Measurements from ENCODE around the gene FAXDC2.

Gene FAXDC2, protein sequence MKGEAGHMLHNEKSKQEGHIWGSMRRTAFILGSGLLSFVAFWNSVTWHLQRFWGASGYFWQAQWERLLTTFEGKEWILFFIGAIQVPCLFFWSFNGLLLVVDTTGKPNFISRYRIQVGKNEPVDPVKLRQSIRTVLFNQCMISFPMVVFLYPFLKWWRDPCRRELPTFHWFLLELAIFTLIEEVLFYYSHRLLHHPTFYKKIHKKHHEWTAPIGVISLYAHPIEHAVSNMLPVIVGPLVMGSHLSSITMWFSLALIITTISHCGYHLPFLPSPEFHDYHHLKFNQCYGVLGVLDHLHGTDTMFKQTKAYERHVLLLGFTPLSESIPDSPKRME

DNA sequence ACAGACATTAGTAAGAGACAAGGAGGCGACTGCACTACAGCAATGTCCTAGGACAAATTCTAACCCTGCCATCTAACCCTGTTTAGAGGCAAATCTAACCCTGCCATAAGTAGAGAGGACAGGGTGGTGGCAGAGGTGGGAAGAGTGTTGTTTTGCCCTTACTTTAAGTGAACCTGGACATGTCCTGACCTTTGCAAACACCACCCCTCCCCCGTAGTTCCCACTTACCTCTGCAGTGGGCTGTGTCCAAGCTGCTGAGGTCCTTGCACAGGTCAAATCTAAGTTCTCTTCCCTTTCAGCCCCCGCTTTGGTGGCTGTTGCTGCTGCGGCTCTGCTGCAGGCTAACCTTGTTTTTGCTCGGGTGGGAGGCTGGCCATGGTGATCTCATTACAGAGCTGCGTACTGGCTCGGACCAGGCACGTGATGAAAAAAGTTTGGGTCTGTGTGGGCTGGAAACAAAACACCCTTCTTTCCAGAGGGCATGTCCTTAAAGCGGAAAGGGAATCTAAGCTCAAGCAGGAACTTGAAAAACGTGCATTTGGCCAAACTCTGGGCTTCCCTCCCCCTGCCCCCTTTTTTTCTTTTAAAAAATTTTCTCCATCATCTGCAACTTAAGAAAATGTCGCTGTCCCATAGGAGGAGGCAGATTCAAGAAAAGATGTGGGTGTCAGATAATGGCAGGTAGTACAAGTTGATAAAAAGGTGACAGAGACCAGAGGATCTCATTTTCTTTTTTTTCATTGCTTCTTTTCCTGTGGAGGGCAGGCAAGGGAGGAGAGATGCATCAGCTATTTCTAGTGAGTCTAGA lies at the start of gene FAXDC2:
Gene FAXDC2 (minus strand): TSS at position 349 of the 808 bp plus-strand sequence. CDS start 12,425 bp downstream, outside the sequence.
- H3K4me1 Mint-ChIP-seq (ENCODE audit: low read depth): peaks cover 13% of the 10 kb centered on the region
- no peaks in the 10 kb centered on the region for H3K9me3 Mint-ChIP-seq
- H3K36me3 Mint-ChIP-seq (ENCODE audit: low read depth): peaks cover 3% of the 10 kb centered on the region
- no peak for DNase-seq
- peak within 1 kb of the TSS; percentile 33 for H3K27ac Mint-ChIP-seq
- H3K4me3 Mint-ChIP-seq: no peak within 1 kb of the TSS
- no peaks in the 10 kb centered on the region for H3K27me3 Mint-ChIP-seq

DNA sequence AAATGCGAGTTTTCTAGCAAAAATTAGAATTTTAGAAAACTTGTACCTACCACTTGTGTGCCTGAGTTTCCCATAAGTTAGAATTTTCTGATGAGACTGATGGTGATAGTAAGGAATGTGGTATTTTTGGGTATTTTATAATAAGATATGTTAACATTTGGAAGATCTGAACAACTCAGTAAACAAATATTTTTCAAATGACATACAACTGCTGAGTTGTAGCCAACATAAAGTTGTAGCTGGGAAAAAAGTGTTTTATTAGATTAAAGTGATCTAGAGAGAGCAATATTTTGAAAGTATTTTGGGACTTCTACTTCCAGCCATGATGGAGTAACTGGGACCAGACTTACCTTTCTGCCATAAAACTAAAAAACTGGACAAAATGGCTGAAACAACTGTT lies 49.7 kb upstream of the FAXDC2 start:
- H3K36me3 Mint-ChIP-seq (ENCODE audit: low read depth): peaks cover 98% of the 10 kb centered on the region
- no peak overlapping the region for H3K4me3 Mint-ChIP-seq
- no peak for DNase-seq
- no peaks in the 10 kb centered on the region for H3K27me3 Mint-ChIP-seq
- H3K4me1 Mint-ChIP-seq (ENCODE audit: low read depth): no peaks in the 10 kb centered on the region
- peak overlapping the region; percentile 47 for H3K27ac Mint-ChIP-seq
- H3K9me3 Mint-ChIP-seq: no peaks in the 10 kb centered on the region

DNA sequence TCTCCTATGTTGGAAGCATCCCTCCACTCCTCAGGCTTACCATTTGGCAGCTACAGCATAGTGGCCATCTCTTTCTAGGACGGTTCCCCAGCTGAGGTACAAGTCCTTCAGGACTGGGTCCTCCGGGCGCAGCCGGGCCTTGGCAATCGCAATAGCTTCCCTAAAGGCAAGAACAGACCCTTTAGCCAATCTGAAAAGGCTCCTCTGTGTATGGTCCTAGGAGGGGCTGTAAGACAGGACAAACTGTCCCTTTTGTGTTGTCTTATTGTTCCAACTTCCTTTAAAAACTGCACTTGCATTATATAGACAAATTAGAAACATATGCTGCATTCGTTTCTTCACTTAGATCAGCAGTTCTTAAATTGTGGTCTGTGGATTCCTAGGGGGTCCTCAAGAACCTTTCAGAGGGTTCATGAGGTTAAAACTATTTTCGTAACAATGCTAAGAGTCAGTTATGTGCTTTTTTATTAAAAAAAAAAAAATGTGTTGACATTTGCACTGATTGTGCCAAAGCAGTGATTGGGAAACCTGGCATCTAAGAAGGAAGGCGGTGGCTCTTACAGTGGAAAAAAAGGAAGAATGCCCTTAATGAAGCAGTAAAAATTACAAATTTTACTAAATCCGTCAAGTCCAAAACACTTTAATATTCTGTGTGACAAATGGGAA lies 48.9 kb upstream of the FAXDC2 start:
- no peaks in the 10 kb centered on the region for H3K27me3 Mint-ChIP-seq
- H3K4me1 Mint-ChIP-seq (ENCODE audit: low read depth): no peaks in the 10 kb centered on the region
- no peak for DNase-seq
- H3K9me3 Mint-ChIP-seq: no peaks in the 10 kb centered on the region
- no peak overlapping the region for H3K4me3 Mint-ChIP-seq
- H3K36me3 Mint-ChIP-seq (ENCODE audit: low read depth): peaks cover 95% of the 10 kb centered on the region
- no peak overlapping the region for H3K27ac Mint-ChIP-seq

DNA sequence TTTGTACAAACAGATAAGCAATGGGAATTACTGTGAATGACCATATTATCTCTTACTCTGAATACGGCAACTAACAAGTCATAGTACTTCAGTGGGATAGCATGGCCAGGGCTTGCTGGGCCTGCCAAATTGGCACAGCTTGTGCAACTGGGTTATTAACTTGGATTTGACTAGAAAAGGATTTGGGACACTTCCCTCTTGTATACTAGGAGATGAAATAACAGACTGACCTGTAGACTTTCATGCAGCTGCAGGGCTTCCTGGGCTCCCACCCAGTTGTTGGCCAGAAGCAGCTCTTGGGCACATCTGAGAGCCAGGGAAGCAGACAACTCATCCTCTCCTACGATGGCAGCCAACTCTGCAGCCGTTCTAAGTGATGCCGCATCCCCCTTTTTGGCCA lies 47.8 kb upstream of the FAXDC2 start:
- Mint-ChIP-seq H3K4me1 (ENCODE audit: low read depth) (no peaks in the 10 kb centered on the region), H3K27me3 (no peaks in the 10 kb centered on the region), H3K9me3 (no peaks in the 10 kb centered on the region), H3K4me3 (no peak overlapping the region), H3K27ac (no peak overlapping the region), H3K36me3 (ENCODE audit: low read depth) (peaks cover 97% of the 10 kb centered on the region)
- no peak for DNase-seq

DNA sequence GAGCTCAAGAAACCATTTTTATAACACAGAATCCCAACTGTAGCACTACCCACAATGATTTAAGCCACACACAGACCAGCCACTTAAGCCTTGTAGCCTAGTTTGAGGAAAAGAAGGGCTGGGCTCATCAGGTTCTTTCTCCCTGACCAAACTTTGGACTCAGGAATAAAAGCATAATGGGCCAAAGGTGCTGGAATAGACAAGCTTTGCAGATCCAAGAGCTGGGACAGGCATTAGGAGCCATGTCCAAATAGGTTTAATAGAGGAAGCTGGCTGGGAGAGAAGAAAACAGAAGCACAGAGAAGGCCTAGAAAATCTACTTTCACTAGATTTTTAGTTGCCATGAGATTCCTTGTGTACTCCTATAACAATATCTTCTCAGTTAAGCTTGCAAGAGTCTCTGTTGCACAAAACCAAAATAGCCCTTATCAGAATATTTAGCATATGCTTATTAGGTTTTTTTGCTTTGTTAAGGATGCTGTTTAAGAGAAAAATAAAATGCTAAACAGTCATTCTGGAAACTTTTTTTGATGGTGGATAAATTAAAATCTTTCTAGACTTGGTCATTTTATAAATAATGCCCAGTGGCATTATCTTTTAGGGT lies 46.3 kb upstream of the FAXDC2 start:
- Mint-ChIP-seq H3K4me1 (ENCODE audit: low read depth) (no peaks in the 10 kb centered on the region), H3K4me3 (no peak overlapping the region), H3K9me3 (no peaks in the 10 kb centered on the region), H3K36me3 (ENCODE audit: low read depth) (peaks cover 97% of the 10 kb centered on the region), H3K27me3 (no peaks in the 10 kb centered on the region), H3K27ac (no peak overlapping the region)
- DNase-seq: no peak

DNA sequence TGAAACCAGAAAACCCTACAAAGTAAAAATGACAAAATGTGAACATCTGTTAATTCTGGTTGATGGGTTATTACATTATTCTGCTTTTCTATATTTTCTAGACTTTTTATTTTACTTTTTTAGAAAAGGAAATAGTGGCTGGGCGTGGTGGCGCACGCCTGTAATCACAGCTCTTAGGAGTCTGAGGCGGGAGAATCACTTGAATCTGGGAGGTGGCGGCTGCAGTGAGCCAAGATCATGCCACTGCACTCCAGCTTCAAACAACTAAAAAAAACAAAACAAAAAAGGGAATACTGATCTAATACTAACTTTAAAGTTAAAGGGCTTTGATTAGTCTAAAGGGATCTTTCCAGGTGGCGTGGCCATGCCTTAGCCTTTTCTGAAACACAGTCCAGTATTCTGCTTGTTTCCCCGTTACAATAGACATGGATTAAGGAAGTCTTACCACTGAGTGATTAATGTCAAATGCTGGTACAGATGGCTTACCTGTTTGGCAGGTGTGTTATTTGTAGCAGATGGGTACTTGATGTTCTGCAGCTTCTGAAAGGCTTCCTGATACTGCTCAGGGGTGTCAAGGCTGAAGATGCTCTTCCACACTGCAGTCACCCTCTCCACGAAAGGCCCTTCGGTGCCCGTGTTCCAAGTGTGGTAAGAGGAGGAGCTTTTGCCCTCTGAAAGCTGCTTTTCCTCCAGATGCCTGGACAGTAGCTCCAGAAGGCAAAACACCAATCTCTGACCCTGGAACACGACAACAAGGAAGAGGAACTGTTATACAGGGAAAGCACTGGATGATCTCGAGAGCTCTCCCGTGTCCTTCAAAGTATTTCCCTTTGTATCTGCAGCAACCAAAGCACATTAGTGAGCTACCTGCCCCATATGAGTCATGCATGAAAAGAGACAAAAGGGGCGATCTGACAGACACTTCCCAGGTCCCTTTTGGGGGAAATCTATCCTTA lies 45.5 kb upstream of the FAXDC2 start:
- Mint-ChIP-seq H3K27me3 (no peaks in the 10 kb centered on the region), H3K4me1 (ENCODE audit: low read depth) (no peaks in the 10 kb centered on the region), H3K36me3 (ENCODE audit: low read depth) (peaks cover 97% of the 10 kb centered on the region), H3K9me3 (no peaks in the 10 kb centered on the region), H3K27ac (no peak overlapping the region), H3K4me3 (no peak overlapping the region)
- DNase-seq: no peak

DNA sequence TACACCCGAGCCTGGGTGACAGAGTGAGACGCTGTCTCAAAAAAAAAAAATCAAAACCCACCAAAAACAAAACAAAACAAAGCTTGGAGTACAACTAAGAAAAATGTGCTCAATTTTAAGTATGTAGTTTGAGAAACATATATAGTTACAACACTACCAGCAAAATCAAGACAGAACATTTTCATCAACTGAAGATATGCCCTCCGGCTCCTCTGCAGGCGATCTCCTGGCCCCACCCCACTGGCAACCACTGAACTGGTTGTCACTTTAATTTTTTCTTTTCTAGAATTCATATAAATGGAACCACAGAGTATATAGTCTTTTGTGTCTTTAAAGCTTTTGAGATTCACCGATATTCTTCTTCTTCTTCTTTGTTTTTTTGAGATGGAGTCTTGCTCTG lies 43.0 kb upstream of the FAXDC2 start:
- no peaks in the 10 kb centered on the region for H3K4me1 Mint-ChIP-seq (ENCODE audit: low read depth)
- no peaks in the 10 kb centered on the region for H3K9me3 Mint-ChIP-seq
- H3K36me3 Mint-ChIP-seq (ENCODE audit: low read depth): peaks cover 96% of the 10 kb centered on the region
- H3K27me3 Mint-ChIP-seq: no peaks in the 10 kb centered on the region
- no peak overlapping the region for H3K27ac Mint-ChIP-seq
- H3K4me3 Mint-ChIP-seq: no peak overlapping the region
- no peak for DNase-seq

DNA sequence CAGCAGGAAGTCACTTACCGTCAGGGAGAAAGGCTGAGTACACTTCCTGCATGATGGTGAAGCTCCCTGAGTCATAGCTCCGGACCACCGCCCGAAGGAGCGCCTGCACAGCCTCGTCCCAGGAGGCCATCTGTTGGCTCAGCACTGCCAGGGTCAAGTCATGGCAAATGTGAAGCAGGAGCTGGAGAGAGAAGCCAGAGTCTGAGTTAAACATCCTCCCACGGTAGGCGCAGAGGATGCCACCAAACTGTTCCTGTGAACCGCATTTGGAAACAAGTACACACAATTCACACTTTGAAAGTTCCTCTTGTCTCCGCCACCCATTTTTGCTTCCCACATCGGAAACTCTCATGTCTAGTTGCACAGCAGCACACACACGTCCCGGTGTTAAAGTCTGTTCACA lies 42.0 kb upstream of the FAXDC2 start:
- Mint-ChIP-seq H3K36me3 (ENCODE audit: low read depth) (peaks cover 96% of the 10 kb centered on the region), H3K4me1 (ENCODE audit: low read depth) (no peaks in the 10 kb centered on the region), H3K4me3 (no peak overlapping the region), H3K9me3 (peaks cover 6% of the 10 kb centered on the region), H3K27me3 (no peaks in the 10 kb centered on the region), H3K27ac (no peak overlapping the region)
- DNase-seq: no peak

DNA sequence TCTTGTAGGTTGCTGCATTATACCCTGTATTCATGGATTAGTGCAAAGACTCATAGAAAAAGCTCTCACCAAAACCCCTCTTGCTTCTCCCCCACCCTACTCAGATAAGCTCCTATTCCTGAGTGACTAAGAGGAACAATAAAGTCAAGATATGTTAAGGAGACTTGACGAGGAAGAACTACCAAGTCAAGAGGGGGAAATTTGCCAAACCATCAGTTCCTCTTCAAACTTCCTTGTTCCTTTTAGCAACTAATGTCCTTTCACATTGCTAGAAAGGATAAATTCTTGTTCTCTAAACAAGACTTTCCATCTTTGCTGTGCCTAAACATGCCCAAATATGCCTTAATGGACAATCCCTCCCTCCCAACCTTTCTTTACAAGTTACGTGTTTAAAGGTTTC lies 35.0 kb upstream of the FAXDC2 start:
- no peak for DNase-seq
- Mint-ChIP-seq H3K4me3 (no peak overlapping the region), H3K27ac (no peak overlapping the region), H3K27me3 (no peaks in the 10 kb centered on the region), H3K4me1 (ENCODE audit: low read depth) (no peaks in the 10 kb centered on the region), H3K9me3 (peaks cover 24% of the 10 kb centered on the region), H3K36me3 (ENCODE audit: low read depth) (peaks cover 98% of the 10 kb centered on the region)

DNA sequence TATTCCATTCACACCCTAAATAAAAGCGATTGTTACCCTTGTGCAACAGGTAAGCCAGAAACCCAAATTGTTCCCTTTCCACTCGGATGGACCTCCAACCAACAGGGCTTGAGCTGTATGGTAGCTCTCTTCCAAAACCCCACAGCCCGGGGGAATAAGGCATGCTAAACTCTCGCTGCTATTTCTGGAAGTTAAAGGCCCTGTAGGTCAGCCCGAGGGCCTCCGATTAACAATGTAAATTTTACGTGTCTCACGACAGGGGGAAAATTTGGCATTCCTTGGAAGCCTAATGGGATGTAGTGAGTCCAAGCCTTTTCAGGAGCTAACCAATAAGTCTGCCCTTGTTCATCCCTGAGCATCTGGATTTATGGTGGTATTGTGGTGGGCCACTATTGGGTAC lies 34.0 kb upstream of the FAXDC2 start:
- H3K27me3 Mint-ChIP-seq: no peaks in the 10 kb centered on the region
- no peak overlapping the region for H3K4me3 Mint-ChIP-seq
- H3K4me1 Mint-ChIP-seq (ENCODE audit: low read depth): no peaks in the 10 kb centered on the region
- H3K9me3 Mint-ChIP-seq: peaks cover 31% of the 10 kb centered on the region
- DNase-seq: no peak
- H3K36me3 Mint-ChIP-seq (ENCODE audit: low read depth): peaks cover 99% of the 10 kb centered on the region
- no peak overlapping the region for H3K27ac Mint-ChIP-seq

DNA sequence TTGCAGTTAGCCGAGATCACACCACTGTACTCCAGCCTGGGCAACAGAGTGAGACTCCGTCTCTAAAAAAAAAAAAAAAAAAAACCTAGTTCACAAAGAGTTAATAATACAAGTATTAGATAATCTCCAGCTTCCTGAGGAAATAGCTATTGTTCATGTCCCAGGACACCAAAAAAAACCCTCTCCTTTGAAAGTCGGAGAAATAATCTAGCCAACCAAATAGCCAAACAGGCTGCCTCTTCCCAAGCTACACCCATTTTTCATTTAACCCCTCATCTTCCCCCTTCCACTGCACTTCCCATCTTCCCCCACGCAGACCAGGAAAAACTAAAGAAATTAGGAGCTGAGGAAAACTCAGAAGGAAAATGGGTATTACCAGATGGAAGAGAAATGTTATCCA lies 31.6 kb upstream of the FAXDC2 start:
- Mint-ChIP-seq H3K9me3 (peaks cover 36% of the 10 kb centered on the region), H3K27me3 (no peaks in the 10 kb centered on the region), H3K36me3 (ENCODE audit: low read depth) (peaks cover 95% of the 10 kb centered on the region), H3K4me3 (no peak overlapping the region), H3K4me1 (ENCODE audit: low read depth) (no peaks in the 10 kb centered on the region), H3K27ac (no peak overlapping the region)
- no peak for DNase-seq

DNA sequence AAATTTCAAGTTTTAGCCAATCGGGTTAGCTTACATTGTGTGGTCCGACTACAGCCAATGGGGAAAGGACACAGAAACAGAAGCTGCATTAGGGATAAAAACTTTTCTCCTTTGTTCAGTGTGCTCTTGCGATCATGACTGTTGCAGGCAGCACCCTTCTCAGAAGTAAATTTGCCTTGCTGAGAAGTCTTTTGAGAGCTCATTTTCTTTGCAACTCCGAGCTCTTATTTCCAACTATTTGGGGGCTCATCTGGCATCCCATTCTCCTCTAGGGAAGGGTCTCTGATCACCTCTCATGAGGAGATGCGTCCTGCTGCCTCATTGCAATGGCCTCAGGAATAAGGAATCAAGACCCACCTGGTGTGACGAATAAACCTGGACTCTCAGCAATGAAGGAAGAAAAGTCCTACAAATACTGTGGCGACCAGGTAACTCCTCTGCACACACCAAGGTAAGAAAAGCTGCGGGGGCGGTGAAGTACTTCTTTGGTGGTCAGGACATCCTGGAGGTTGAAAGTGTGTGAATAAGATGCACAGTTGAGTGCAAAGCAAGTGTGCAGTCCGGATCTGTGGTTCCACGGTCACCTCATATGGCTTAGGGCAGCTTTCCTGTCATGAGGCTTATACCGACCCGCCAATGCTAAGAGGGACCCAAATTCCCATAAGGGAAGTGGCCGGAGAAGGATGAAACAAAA lies 28.4 kb upstream of the FAXDC2 start:
- H3K9me3 Mint-ChIP-seq: peaks cover 25% of the 10 kb centered on the region
- no peaks in the 10 kb centered on the region for H3K4me1 Mint-ChIP-seq (ENCODE audit: low read depth)
- no peak overlapping the region for H3K4me3 Mint-ChIP-seq
- H3K27ac Mint-ChIP-seq: no peak overlapping the region
- H3K27me3 Mint-ChIP-seq: no peaks in the 10 kb centered on the region
- no peak for DNase-seq
- H3K36me3 Mint-ChIP-seq (ENCODE audit: low read depth): peaks cover 92% of the 10 kb centered on the region

DNA sequence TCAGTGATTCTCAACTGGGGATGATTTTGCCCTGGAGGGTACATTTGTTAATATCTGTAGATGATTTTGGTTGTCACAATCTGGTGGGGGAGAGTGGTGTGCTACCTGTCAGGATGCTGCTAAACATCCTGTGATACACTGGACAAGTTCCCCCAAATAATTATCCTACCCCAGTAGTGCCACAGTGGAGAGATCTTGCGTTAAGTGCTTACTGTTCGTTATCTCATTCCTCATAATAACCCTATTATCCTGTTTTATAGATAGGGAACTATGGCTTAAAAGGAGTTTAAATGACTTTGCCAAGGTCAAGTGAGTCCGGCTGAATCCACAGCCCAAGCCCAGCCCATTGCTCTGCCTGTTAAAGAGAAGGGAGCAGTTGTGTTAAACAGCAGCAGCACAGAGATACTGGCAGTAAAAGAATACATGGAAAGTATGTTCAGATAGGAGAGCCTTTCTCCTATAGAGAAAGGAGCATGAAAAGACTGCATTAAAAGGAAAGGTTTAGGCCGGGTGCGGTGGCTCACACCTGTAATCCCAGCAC lies 23.5 kb upstream of the FAXDC2 start:
- peaks cover 86% of the 10 kb centered on the region for H3K36me3 Mint-ChIP-seq (ENCODE audit: low read depth)
- H3K9me3 Mint-ChIP-seq: peaks cover 13% of the 10 kb centered on the region
- no peaks in the 10 kb centered on the region for H3K27me3 Mint-ChIP-seq
- H3K4me3 Mint-ChIP-seq: no peak overlapping the region
- DNase-seq: no peak
- H3K4me1 Mint-ChIP-seq (ENCODE audit: low read depth): no peaks in the 10 kb centered on the region
- H3K27ac Mint-ChIP-seq: no peak overlapping the region

All from activated T-cell treated with anti-CD3 and anti-CD28 coated beads, Interleukin-2, amount 50 U/mL, for 24 hours (primary cell).